HCT116 (cell line): ENCODE measurements around the gene ALPP. TPM values are rescaled to one million over a fixed set of nuclear protein-coding genes. Genes with fewer than 3 reads are reported as not detected.

Experiments
- ATAC-seq: fragments of 200-7000 bp; cut with Tn5 transposase; 2 replicates; pipeline ENCODE4 v1.9.1; 2020; ENCODE audit warnings: mild to moderate bottlenecking, moderate library complexity
- BruUV-seq: library from RNA; stranded (reverse); fragments of 400-500 nt; replicated peaks from 2 replicates; lab custom pipeline; 2021; lab: Mats Ljungman, UMichigan
- CTCF ChIA-PET: fragments of 300-600 bp; sonication (Branson Sonifier 250); formaldehyde crosslinking; loops from one replicate; lab custom pipeline; 2021; ENCODE audit warnings: antibody characterized with exemption; lab: Charles Lee
- POLR2A ChIA-PET: fragments of 300-600, 350-600 bp; sonication (Branson Sonifier 250); formaldehyde crosslinking; loops from one replicate; lab custom pipeline; 2021; ENCODE audit warnings: antibody characterized with exemption; lab: Charles Lee
- RAD21 ChIA-PET, 2 experiments: fragments of 300-600 bp; sonication (Branson Sonifier 250); formaldehyde crosslinking; loops; one replicate each; lab custom pipeline; 2023; ENCODE audit warnings: low total read pairs in 2 of 2; ENCODE audit not compliant: uncharacterized antibody in 2 of 2, unreplicated experiment in 2 of 2, low non-redundant PET in 1 of 2; lab: Charles Lee
- DNase-seq: peaks from one replicate; pipeline ENCODE4 v3.0.0-alpha.2; 2010; ENCODE audit warnings: low read depth, low spot score
- H2AFZ ChIP-seq: fragments of 200-600 bp; shearing (Covaris generic), sonication (generic); 2 replicates; pipeline ENCODE4 v1.6.1; 2017; ENCODE audit warnings: low read depth, mixed run types, mixed read lengths, antibody characterized with exemption, low read length; ENCODE audit not compliant: poor library complexity, severe bottlenecking
- H3K27ac ChIP-seq: 2 replicates; pipeline ENCODE4 v1.5.1; 2012; ENCODE audit warnings: low read depth, low read length
- H3K27me3 ChIP-seq: fragments of 200-600 bp; sonication (generic); 2 replicates; pipeline ENCODE4 v1.6.1; 2016; ENCODE audit warnings: mixed run types, low read length, mixed read lengths; ENCODE audit not compliant: insufficient read depth
- H3K36me3 ChIP-seq, 2 experiments: fragments of 200-500 bp in 1 of 2; fragments of 200-600 bp in 1 of 2; sonication (Bioruptor generic) in 1 of 2; sonication (generic) in 1 of 2; 2 replicates each; pipeline versions ENCODE4 v1.5.1 to v1.6.1; 2014 to 2016; ENCODE audit warnings: low read length in 2 of 2, inconsistent platforms in 1 of 2, mixed read lengths in 1 of 2, mixed run types in 1 of 2; ENCODE audit not compliant: insufficient read depth in 2 of 2, control insufficient read depth in 1 of 2
- H3K4me1 ChIP-seq, 2 experiments: fragments of 200-600 bp in 1 of 2; sonication (generic) in 1 of 2; 2 replicates each; pipeline versions ENCODE4 v1.5.1 to v1.6.1; 2012 to 2017; ENCODE audit warnings: low read length in 2 of 2, inconsistent platforms in 1 of 2, mild to moderate bottlenecking in 1 of 2, mixed read lengths in 1 of 2, mixed run types in 1 of 2, moderate library complexity in 1 of 2; ENCODE audit not compliant: insufficient read depth in 2 of 2, control insufficient read depth in 1 of 2
- H3K4me2 ChIP-seq: fragments of 200-600 bp; sonication (generic); 2 replicates; pipeline ENCODE4 v1.6.1; 2017; ENCODE audit warnings: mixed run types, low read length, mixed read lengths
- H3K4me3 ChIP-seq, 2 experiments: fragments of 200-600 bp in 1 of 2; sonication (generic) in 1 of 2; replicated peaks in 1 of 2; 2 replicates each; pipeline ENCODE4 v1.5.1; 2011 to 2016; ENCODE audit warnings: low read length in 2 of 2, control low read depth in 1 of 2, low read depth in 1 of 2, mild to moderate bottlenecking in 1 of 2, mixed read lengths in 1 of 2, mixed run types in 1 of 2
- H3K79me2 ChIP-seq: fragments of 200-600 bp; sonication (generic); 2 replicates; pipeline ENCODE4 v1.6.1; 2017; ENCODE audit warnings: mild to moderate bottlenecking, mixed run types, low read length, moderate library complexity, mixed read lengths; ENCODE audit not compliant: insufficient read depth
- H3K9ac ChIP-seq: fragments of 200-600 bp; sonication (generic); 2 replicates; pipeline ENCODE4 v1.6.1; 2016; ENCODE audit warnings: low read length, mixed read lengths
- H3K9me2 ChIP-seq: fragments of 200-600 bp; sonication (generic), shearing (Covaris generic); 2 replicates; pipeline ENCODE4 v1.6.1; 2017; ENCODE audit warnings: mixed run types, mild to moderate bottlenecking, moderate library complexity; ENCODE audit not compliant: insufficient read depth
- H3K9me3 ChIP-seq, 2 experiments: fragments of 200-500 bp in 1 of 2; fragments of 200-600 bp in 1 of 2; sonication (Bioruptor generic) in 1 of 2; sonication (generic) in 1 of 2; 2 replicates each; pipeline ENCODE4 v1.6.1; 2014 to 2017; ENCODE audit warnings: low read length in 2 of 2, mixed read lengths in 2 of 2, inconsistent platforms in 1 of 2, low read depth in 1 of 2, mild to moderate bottlenecking in 1 of 2, mixed run types in 1 of 2, moderate library complexity in 1 of 2; ENCODE audit not compliant: control insufficient read depth in 1 of 2, insufficient read depth in 1 of 2
- H4K20me1 ChIP-seq: fragments of 200-600 bp; sonication (generic), shearing (Covaris generic); 2 replicates; pipeline ENCODE4 v1.6.1; 2017; ENCODE audit warnings: mixed run types, mild to moderate bottlenecking, moderate library complexity; ENCODE audit not compliant: insufficient read depth
- CBX3 ChIP-seq: IDR thresholded peaks from 2 replicates; pipeline ENCODE4 v1.6.1; 2012; ENCODE audit warnings: low read depth
- CEBPB ChIP-seq: IDR thresholded peaks from 2 replicates; pipeline ENCODE4 v1.6.1; 2012; ENCODE audit warnings: low read depth
- ELF1 ChIP-seq: IDR thresholded peaks from 2 replicates; pipeline ENCODE4 v1.6.1; 2012; ENCODE audit warnings: low read depth, borderline replicate concordance
- JUND ChIP-seq: IDR thresholded peaks from 2 replicates; pipeline ENCODE4 v1.6.1; 2012
- POLR2AphosphoS5 ChIP-seq: IDR thresholded peaks from 2 replicates; pipeline ENCODE4 v1.6.1; 2011; ENCODE audit warnings: mild to moderate bottlenecking, low read depth, low read length, moderate library complexity
- REST ChIP-seq: IDR thresholded peaks from 2 replicates; pipeline ENCODE4 v1.6.1; 2012; ENCODE audit warnings: low read depth
- intact Hi-C: fragments of 100-400 bp; cut with micrococcal nuclease; formaldehyde crosslinking; loops from 2 replicates; pipeline ENCODE4 v1.10.0; 2022
- total RNA-seq: library from RNA; stranded (reverse); gene quantifications from one replicate; pipeline ENCODE4 v1.2.1, GENCODE V29; 2021; ENCODE audit not compliant: unreplicated experiment
- TF ChIP-seq, protein P1 (sequence below): IDR thresholded peaks from 2 replicates; pipeline ENCODE4 v1.6.1; 2011; ENCODE audit warnings: mild to moderate bottlenecking, low read length, moderate library complexity; ENCODE audit not compliant: insufficient replicate concordance; ENCODE audit errors: extremely low read depth

The ALPP gene
- total RNA-seq, 1 experiment from 2014 or later, result 0.34 TPM

DNA sequence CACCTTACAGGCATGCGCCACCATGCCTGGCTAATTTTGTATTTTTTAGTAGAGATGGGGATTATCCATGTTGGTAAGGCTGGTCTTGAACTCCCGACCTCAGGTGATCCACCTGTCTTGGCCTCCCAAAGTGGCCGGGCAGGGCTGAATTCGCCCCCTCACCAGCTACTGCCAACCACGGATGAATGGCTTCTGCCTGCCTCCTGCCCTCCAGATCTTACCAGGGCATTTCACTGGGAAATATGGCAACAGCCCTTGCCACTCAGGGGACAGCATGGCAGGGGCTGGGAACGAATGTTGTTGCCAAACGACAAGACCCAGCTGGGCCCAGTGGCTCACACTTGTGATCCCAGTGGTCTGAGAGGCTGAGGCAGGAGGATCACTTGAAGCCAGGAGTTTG lies 1.8 kb upstream of the ALPP start:
- CTCF ChIA-PET, result no interaction called here

More for the DNA sequence above, 1.8 kb upstream of the ALPP start:
- H3K4me3 ChIP-seq, result no peak overlapping the region
- no peak for ATAC-seq
- TF ChIP-seq JUND, result no peak
- no peak for TF ChIP-seq REST
- TF ChIP-seq ELF1, result no peak
- TF ChIP-seq POLR2AphosphoS5, result no peak
- TF ChIP-seq CBX3, result no peak
- TF ChIP-seq CEBPB, result no peak
- TF ChIP-seq, protein P1, sequence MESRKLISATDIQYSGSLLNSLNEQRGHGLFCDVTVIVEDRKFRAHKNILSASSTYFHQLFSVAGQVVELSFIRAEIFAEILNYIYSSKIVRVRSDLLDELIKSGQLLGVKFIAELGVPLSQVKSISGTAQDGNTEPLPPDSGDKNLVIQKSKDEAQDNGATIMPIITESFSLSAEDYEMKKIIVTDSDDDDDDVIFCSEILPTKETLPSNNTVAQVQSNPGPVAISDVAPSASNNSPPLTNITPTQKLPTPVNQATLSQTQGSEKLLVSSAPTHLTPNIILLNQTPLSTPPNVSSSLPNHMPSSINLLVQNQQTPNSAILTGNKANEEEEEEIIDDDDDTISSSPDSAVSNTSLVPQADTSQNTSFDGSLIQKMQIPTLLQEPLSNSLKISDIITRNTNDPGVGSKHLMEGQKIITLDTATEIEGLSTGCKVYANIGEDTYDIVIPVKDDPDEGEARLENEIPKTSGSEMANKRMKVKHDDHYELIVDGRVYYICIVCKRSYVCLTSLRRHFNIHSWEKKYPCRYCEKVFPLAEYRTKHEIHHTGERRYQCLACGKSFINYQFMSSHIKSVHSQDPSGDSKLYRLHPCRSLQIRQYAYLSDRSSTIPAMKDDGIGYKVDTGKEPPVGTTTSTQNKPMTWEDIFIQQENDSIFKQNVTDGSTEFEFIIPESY, result no peak
- H3K36me3 ChIP-seq, result no peaks in the 10 kb centered on the region
- DNase-seq, result no peak
- POLR2A ChIA-PET, result no interaction called here
- no peak overlapping the region for H3K27ac ChIP-seq
- H3K9ac ChIP-seq, result no peak overlapping the region
- no peaks in the 10 kb centered on the region for H4K20me1 ChIP-seq
- intact Hi-C loops, result no loop called here
- no peaks in the 10 kb centered on the region for H3K9me3 ChIP-seq
- no peaks in the 10 kb centered on the region for H3K27me3 ChIP-seq
- H3K4me1 ChIP-seq, result peaks cover 3 to 10% of the 10 kb centered on the region in 2 experiments; a peak in 3 of 4 replicates
- H2AFZ ChIP-seq, result no peak overlapping the region
- BruUV-seq, result no TSS peak
- H3K79me2 ChIP-seq, result no peaks in the 10 kb centered on the region
- RAD21 ChIA-PET, result no interaction called here
- H3K9me2 ChIP-seq, result no peaks in the 10 kb centered on the region
- H3K4me2 ChIP-seq, result no peak overlapping the region
